ENCODE data around the gene ABCD1. TPM values are rescaled to one million over a fixed set of nuclear protein-coding genes. Genes with fewer than 3 reads are reported as not detected.
"Not testable (repeated sequence)": the region's sequence is repeated elsewhere in the genome, so short reads cannot be mapped to it uniquely, and the experiment has no call there.

Gene ABCD1
- total and polyA plus RNA-seq, 4 donors, result 4.0 to 10.8 (median 7.6) TPM

DNA sequence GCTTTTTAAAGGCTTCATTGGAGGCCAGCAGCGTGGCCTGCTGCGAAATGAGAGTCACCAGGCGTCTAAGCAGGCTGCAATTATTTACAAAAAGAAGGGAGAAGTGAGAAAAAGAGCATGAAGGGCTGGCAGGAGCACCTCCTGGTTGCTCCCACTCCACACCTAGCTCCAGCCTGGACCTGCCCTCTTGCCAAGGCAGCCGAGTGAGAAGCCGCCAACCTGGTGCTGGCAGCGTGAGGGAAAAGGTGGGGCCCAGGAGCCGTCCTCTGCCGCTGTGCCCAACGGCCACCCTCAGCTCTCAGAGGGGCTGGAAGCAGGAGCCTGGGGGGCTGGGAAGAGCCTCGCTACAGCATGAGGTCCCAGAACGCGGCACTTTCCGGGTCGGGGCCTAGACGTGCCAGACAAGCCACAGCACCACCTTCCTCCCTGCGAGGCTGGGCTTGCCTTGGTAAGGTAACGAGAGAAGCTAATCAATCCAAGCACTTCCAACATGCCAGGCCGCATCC is 20.6 kb upstream of the ABCD1 start:
- no peak for DNase-seq (ENCODE audit: low spot score)
- H3K27me3 ChIP-seq (ENCODE audit: control insufficient read depth in 4 of 4, insufficient read depth in 4 of 4, low read length in 3 of 4), result no peaks in the 10 kb centered on the region
- no peak overlapping the region for H3K9ac ChIP-seq (ENCODE audit: low read depth in 1 of 2, low read length in 2 of 2)
- no peak overlapping the region for H3K27ac ChIP-seq (ENCODE audit: low read depth in 1 of 2, low read length in 2 of 2)
- no peak overlapping the region for H3K4me3 ChIP-seq (ENCODE audit: low read depth in 1 of 3, low read length in 3 of 3)
- 91% methylated on average over 18 of the region's 18 CpGs for WGBS
- no peaks in the 10 kb centered on the region for H3K9me3 ChIP-seq (ENCODE audit: control insufficient read depth in 4 of 4, low read length in 3 of 4)
- H3K36me3 ChIP-seq (ENCODE audit: control insufficient read depth in 4 of 4, insufficient read depth in 3 of 4, low read depth in 1 of 4, low read length in 3 of 4), result peaks cover 0 to 23% (median 5%) of the 10 kb centered on the region in 4 donors
- H3K4me1 ChIP-seq (ENCODE audit: control insufficient read depth in 4 of 4, insufficient read depth in 4 of 4, low read length in 3 of 4), result no peaks in the 10 kb centered on the region
- TF ChIP-seq, protein P1, sequence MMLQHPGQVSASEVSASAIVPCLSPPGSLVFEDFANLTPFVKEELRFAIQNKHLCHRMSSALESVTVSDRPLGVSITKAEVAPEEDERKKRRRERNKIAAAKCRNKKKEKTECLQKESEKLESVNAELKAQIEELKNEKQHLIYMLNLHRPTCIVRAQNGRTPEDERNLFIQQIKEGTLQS (IDR thresholded peaks at IDR 0.05), result no peak
- TF ChIP-seq, protein P2, sequence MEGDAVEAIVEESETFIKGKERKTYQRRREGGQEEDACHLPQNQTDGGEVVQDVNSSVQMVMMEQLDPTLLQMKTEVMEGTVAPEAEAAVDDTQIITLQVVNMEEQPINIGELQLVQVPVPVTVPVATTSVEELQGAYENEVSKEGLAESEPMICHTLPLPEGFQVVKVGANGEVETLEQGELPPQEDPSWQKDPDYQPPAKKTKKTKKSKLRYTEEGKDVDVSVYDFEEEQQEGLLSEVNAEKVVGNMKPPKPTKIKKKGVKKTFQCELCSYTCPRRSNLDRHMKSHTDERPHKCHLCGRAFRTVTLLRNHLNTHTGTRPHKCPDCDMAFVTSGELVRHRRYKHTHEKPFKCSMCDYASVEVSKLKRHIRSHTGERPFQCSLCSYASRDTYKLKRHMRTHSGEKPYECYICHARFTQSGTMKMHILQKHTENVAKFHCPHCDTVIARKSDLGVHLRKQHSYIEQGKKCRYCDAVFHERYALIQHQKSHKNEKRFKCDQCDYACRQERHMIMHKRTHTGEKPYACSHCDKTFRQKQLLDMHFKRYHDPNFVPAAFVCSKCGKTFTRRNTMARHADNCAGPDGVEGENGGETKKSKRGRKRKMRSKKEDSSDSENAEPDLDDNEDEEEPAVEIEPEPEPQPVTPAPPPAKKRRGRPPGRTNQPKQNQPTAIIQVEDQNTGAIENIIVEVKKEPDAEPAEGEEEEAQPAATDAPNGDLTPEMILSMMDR (IDR thresholded peaks at IDR 0.05; ENCODE audit: low read depth, low read length, missing input control), result no peak
- TF ChIP-seq JUND (IDR thresholded peaks at IDR 0.05) (no peak), NR2F2 (IDR thresholded peaks at IDR 0.05) (no peak), RAD21 (IDR thresholded peaks at IDR 0.05) (no peak), YY1 (IDR thresholded peaks at IDR 0.05) (no peak), HNF4G (IDR thresholded peaks at IDR 0.05) (no peak), RXRA (IDR thresholded peaks at IDR 0.05) (no peak), GABPA (IDR thresholded peaks at IDR 0.05 in 1 of 2, conservative IDR thresholded peaks at IDR 0.05 in 1 of 2) (no peak), SP1 (IDR thresholded peaks at IDR 0.05) (no peak), FOXA1 (IDR thresholded peaks at IDR 0.05) (no peak), TAF1 (conservative IDR thresholded peaks at IDR 0.05) (no peak), HNF4A (conservative IDR thresholded peaks at IDR 0.05) (no peak), FOXA2 (IDR thresholded peaks at IDR 0.05) (no peak), EGR1 (IDR thresholded peaks at IDR 0.05; ENCODE audit: low read depth in 2 of 2) (no peak)
- TF ChIP-seq, protein P3, sequence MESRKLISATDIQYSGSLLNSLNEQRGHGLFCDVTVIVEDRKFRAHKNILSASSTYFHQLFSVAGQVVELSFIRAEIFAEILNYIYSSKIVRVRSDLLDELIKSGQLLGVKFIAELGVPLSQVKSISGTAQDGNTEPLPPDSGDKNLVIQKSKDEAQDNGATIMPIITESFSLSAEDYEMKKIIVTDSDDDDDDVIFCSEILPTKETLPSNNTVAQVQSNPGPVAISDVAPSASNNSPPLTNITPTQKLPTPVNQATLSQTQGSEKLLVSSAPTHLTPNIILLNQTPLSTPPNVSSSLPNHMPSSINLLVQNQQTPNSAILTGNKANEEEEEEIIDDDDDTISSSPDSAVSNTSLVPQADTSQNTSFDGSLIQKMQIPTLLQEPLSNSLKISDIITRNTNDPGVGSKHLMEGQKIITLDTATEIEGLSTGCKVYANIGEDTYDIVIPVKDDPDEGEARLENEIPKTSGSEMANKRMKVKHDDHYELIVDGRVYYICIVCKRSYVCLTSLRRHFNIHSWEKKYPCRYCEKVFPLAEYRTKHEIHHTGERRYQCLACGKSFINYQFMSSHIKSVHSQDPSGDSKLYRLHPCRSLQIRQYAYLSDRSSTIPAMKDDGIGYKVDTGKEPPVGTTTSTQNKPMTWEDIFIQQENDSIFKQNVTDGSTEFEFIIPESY (IDR thresholded peaks at IDR 0.05), result no peak
- TF ChIP-seq, protein P4, sequence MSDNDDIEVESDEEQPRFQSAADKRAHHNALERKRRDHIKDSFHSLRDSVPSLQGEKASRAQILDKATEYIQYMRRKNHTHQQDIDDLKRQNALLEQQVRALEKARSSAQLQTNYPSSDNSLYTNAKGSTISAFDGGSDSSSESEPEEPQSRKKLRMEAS (IDR thresholded peaks at IDR 0.05), result no peak
- TF ChIP-seq, protein P5, sequence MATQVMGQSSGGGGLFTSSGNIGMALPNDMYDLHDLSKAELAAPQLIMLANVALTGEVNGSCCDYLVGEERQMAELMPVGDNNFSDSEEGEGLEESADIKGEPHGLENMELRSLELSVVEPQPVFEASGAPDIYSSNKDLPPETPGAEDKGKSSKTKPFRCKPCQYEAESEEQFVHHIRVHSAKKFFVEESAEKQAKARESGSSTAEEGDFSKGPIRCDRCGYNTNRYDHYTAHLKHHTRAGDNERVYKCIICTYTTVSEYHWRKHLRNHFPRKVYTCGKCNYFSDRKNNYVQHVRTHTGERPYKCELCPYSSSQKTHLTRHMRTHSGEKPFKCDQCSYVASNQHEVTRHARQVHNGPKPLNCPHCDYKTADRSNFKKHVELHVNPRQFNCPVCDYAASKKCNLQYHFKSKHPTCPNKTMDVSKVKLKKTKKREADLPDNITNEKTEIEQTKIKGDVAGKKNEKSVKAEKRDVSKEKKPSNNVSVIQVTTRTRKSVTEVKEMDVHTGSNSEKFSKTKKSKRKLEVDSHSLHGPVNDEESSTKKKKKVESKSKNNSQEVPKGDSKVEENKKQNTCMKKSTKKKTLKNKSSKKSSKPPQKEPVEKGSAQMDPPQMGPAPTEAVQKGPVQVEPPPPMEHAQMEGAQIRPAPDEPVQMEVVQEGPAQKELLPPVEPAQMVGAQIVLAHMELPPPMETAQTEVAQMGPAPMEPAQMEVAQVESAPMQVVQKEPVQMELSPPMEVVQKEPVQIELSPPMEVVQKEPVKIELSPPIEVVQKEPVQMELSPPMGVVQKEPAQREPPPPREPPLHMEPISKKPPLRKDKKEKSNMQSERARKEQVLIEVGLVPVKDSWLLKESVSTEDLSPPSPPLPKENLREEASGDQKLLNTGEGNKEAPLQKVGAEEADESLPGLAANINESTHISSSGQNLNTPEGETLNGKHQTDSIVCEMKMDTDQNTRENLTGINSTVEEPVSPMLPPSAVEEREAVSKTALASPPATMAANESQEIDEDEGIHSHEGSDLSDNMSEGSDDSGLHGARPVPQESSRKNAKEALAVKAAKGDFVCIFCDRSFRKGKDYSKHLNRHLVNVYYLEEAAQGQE (IDR thresholded peaks at IDR 0.05), result no peak

DNA sequence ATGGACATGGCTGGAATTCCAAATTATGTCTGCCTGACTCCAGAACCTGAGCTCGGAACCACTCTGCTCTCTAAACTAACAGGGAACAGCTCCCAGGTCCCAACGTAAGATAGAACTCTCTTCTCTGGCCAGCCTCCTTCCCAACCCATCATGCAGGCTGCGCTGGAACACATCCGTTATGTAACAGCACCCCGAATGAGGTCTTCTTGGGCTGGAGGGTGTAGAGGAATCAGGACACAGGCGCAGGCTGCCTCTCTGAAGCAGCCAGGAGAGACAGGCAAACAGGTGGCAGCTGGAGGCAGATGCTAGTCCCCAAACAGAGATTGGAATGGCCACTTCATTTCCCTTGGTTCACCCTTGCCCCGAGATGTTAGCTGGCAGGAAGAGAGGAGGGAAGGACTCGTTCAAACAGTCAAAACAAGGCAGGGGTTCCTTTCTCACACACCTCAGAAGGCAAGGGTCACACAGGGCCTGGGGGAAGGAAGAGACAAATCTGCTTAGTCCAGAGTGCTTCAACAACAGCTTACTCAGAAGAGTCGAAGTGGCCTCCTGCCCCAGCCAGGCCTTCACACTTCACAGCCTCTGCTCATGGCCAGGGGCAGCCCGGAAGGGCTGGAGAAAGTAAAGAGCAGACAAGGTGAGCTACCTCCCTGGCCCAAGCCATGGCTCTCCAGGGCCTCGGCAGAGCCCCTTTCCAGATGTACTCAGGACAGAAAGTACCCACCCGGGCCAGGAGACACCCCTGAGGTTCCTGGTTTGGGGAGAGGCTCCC is 19.8 kb upstream of the ABCD1 start:
- H3K27ac ChIP-seq (ENCODE audit: low read depth in 1 of 2, low read length in 2 of 2); H3K9me3 ChIP-seq (ENCODE audit: control insufficient read depth in 4 of 4, low read length in 3 of 4); DNase-seq (ENCODE audit: low spot score); H3K4me3 ChIP-seq (ENCODE audit: low read depth in 1 of 3, low read length in 3 of 3); H3K4me1 ChIP-seq (ENCODE audit: control insufficient read depth in 4 of 4, insufficient read depth in 4 of 4, low read length in 3 of 4); H3K27me3 ChIP-seq (ENCODE audit: control insufficient read depth in 4 of 4, insufficient read depth in 4 of 4, low read length in 3 of 4); H3K9ac ChIP-seq (ENCODE audit: low read depth in 1 of 2, low read length in 2 of 2): not testable (repeated sequence)
- WGBS, result 90% methylated on average over 11 of the region's 12 CpGs
- H3K36me3 ChIP-seq (ENCODE audit: control insufficient read depth in 4 of 4, insufficient read depth in 3 of 4, low read depth in 1 of 4, low read length in 3 of 4), result peaks cover 0 to 26% (median 6%) of the 10 kb centered on the region in 4 donors

DNA sequence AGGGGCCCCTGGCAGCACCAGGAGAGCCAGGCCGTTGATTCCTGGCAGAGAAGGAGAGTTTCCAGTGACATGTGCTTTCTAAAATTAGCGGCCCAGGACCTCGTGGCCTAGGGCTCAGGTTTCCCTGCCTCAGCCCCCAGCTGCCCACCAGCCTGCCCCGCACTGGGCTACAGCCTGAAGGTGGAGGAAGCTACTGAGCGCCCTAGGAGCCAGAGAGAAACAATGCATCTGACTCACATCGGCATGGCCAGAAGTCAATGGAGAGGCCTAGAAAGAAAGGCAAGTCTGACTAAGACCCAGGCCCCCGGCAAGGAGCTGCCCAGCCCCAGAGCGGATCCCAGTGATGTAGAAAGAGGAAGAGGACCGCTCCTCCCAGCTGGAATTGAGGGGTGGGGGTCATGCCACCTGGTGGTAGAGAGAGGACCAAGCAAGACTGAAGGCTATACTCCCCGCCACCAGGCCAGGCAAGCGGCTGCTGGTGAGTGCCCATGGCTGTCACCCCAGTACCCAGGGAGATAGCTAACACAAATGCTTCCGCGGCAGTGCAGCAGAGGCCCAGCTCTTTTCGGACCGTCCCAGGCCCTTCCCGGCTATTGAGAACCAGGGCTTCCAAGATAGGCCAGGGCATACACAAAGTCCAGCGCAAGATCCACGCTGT is 19.1 kb upstream of the ABCD1 start:
- not testable (repeated sequence) for H3K27me3 ChIP-seq (ENCODE audit: control insufficient read depth in 4 of 4, insufficient read depth in 4 of 4, low read length in 3 of 4); H3K9me3 ChIP-seq (ENCODE audit: control insufficient read depth in 4 of 4, low read length in 3 of 4); H3K9ac ChIP-seq (ENCODE audit: low read depth in 1 of 2, low read length in 2 of 2); H3K4me1 ChIP-seq (ENCODE audit: control insufficient read depth in 4 of 4, insufficient read depth in 4 of 4, low read length in 3 of 4); DNase-seq (ENCODE audit: low spot score); H3K27ac ChIP-seq (ENCODE audit: low read depth in 1 of 2, low read length in 2 of 2); H3K4me3 ChIP-seq (ENCODE audit: low read depth in 1 of 3, low read length in 3 of 3)
- H3K36me3 ChIP-seq (ENCODE audit: control insufficient read depth in 4 of 4, insufficient read depth in 3 of 4, low read depth in 1 of 4, low read length in 3 of 4), result peaks cover 3 to 33% (median 6%) of the 10 kb centered on the region in 4 donors
- 93% methylated on average over 18 of the region's 18 CpGs for WGBS

All from liver (tissue), 9 donors.